ENCODE results near the gene HYI. TPM values are rescaled to one million over a fixed set of nuclear protein-coding genes. Genes with fewer than 3 reads are reported as not detected.

HYI gene
- total and polyA plus RNA-seq, 8 donors, result 24.4 to 173 (median 59.6) TPM

- peaks cover 48 to 100% (median 92%) of the 10 kb centered on the region in 4 donors for H3K36me3 ChIP-seq
- peak in 1 of 2 donors; percentile 71 for DNase-seq
- H3K4me1 ChIP-seq, result peaks cover 5 to 16% (median 10%) of the 10 kb centered on the region in 4 donors
- intact Hi-C loops (cut with DNase I; ENCODE audit: low total_unique reads), result no loop called here
- H3K27me3 ChIP-seq, result no peaks in the 10 kb centered on the region
- H3K9me3 ChIP-seq, result no peaks in the 10 kb centered on the region
- TF ChIP-seq POLR2AphosphoS5 (IDR thresholded peaks at IDR 0.05) (no peak), POLR2A (IDR thresholded peaks at IDR 0.05) (no peak), CTCF (IDR thresholded peaks at IDR 0.05) (no peak), EP300 (IDR thresholded peaks at IDR 0.05) (no peak)
- peak overlapping the region in 4 of 5 donors; percentile 24 to 73 (median 58) for H3K27ac ChIP-seq
- H3K4me3 ChIP-seq, result no peak overlapping the region
- WGBS, 5 donors, result 67 to 81% (median 75%) methylated on average over 14 of the region's 14 CpGs
These were observed 18.3 kb downstream of the HYI start for GRCh38 chr1:43435146-43436145.

- no peak for DNase-seq
- Histone ChIP-seq H3K4me1 (peaks cover 5 to 16% (median 10%) of the 10 kb centered on the region in 4 donors), H3K9me3 (no peaks in the 10 kb centered on the region), H3K4me3 (no peak overlapping the region), H3K27ac (peak overlapping the region in 1 of 5 donors; percentile 73), H3K36me3 (peaks cover 56 to 100% (median 92%) of the 10 kb centered on the region in 4 donors), H3K27me3 (no peaks in the 10 kb centered on the region)
- 84 to 95% (median 92%) methylated on average over 7 of the region's 7 CpGs for WGBS, 5 donors
- intact Hi-C loops (cut with DNase I; ENCODE audit: low total_unique reads), result no loop called here
- TF ChIP-seq CTCF (IDR thresholded peaks at IDR 0.05) (no peak), EP300 (IDR thresholded peaks at IDR 0.05) (no peak), POLR2A (IDR thresholded peaks at IDR 0.05) (no peak), POLR2AphosphoS5 (IDR thresholded peaks at IDR 0.05) (no peak)
These were observed 19.5 kb downstream of the HYI start for GRCh38 chr1:43434256-43434655.

DNA sequence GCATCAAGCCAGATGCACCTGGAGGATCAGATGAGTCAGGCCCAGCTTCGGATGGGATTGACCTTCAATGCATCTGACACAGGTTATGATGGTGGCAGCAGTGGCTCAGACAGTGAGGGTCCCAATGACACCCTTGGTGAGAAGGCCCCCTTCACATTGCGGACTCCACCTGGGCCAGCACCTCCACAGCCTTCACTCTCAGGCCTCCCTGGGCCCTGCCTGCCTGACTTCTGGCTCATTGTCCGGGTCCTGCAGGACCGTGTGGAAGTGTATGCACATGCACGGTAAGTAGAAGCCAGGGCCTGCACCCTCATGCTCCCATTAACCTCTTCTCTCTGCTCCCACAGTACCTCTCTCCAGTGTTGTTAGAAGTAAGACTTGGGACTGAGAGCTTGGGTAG, 20.8 kb downstream of the HYI start:
- Histone ChIP-seq H3K27me3 (no peaks in the 10 kb centered on the region), H3K4me1 (peaks cover 5 to 16% (median 10%) of the 10 kb centered on the region in 4 donors), H3K27ac (no peak overlapping the region), H3K36me3 (peaks cover 64 to 100% (median 92%) of the 10 kb centered on the region in 4 donors), H3K4me3 (no peak overlapping the region), H3K9me3 (no peaks in the 10 kb centered on the region)
- no peak for DNase-seq
- TF ChIP-seq POLR2A (IDR thresholded peaks at IDR 0.05) (no peak), POLR2AphosphoS5 (IDR thresholded peaks at IDR 0.05) (no peak), EP300 (IDR thresholded peaks at IDR 0.05) (no peak), CTCF (IDR thresholded peaks at IDR 0.05) (no peak)
- intact Hi-C loops (cut with DNase I; ENCODE audit: low total_unique reads), result no loop called here
- 88 to 95% (median 93%) methylated on average over 4 to 5 of the region's 5 CpGs for WGBS, 5 donors

GRCh38 chr1:43432171-43432860, 21.4 kb downstream of the HYI start:
- peaks cover 5 to 16% (median 11%) of the 10 kb centered on the region in 4 donors for H3K4me1 ChIP-seq
- intact Hi-C loops (cut with DNase I; ENCODE audit: low total_unique reads), result no loop called here
- H3K27ac ChIP-seq, result no peak overlapping the region
- H3K4me3 ChIP-seq, result no peak overlapping the region
- H3K27me3 ChIP-seq, result no peaks in the 10 kb centered on the region
- 93 to 98% (median 95%) methylated on average over 6 to 9 of the region's 9 CpGs for WGBS, 5 donors
- no peak for DNase-seq
- H3K9me3 ChIP-seq, result no peaks in the 10 kb centered on the region
- no peak for TF ChIP-seq POLR2A (IDR thresholded peaks at IDR 0.05)
- peaks cover 70 to 100% (median 92%) of the 10 kb centered on the region in 4 donors for H3K36me3 ChIP-seq
